Measurements from ENCODE around the gene KIAA0586. TPM values are rescaled to one million over a fixed set of nuclear protein-coding genes. Genes with fewer than 3 reads are reported as not detected.

The KIAA0586 gene
- total and polyA plus RNA-seq, 10 of the 15 experiments (the other 5 are each of a cell fraction or from before 2014, with no cell fraction given), result 7.1 to 27.6 (median 19.1) TPM

GRCh38 chr14:58598804-58599525 is 171.4 kb downstream of the KIAA0586 start (continued):
- TF ChIP-seq CUX1 (IDR thresholded peaks at IDR 0.05; ENCODE audit: insufficient replicate concordance, low read depth, low read length) (no peak), IKZF1 (conservative IDR thresholded peaks at IDR 0.05) (no peak), ZBTB4 (CRISPR knock-in tag; IDR thresholded peaks at IDR 0.05) (no peak), ZNF217 (IDR thresholded peaks at IDR 0.05) (no peak), E2F4 (IDR thresholded peaks at IDR 0.05; ENCODE audit: low read depth, low read length) (no peak), HDGF (IDR thresholded peaks at IDR 0.05) (no peak), BCLAF1 (IDR thresholded peaks at IDR 0.05) (no peak), ZNF274 (IDR thresholded peaks at IDR 0.05; ENCODE audit: insufficient read depth, insufficient read length) (no peak), STAT3 (IDR thresholded peaks at IDR 0.05; ENCODE audit: low read depth, low read length) (no peak), TCF12 (IDR thresholded peaks at IDR 0.05; ENCODE audit: low read depth, low read length) (no peak), SIN3A (IDR thresholded peaks at IDR 0.05; ENCODE audit: low read depth, low read length) (no peak)

Data from GM12878 (cell line).